Psoas muscle (tissue), 8 donors: Measurements from ENCODE around the gene DNMBP. TPM values are rescaled to one million over a fixed set of nuclear protein-coding genes. Genes with fewer than 3 reads are reported as not detected.
A peak's percentile ranks its signal among the peaks of the same experiment; 100 is the strongest.

Experiments
- ATAC-seq, 4 donors: fragments of 200-7000 bp; cut with Tn5 transposase; one replicate each; pipeline ENCODE4 v1.9.1; 2020; ENCODE audit warnings: moderate library complexity in 3 of 4, mild to moderate bottlenecking in 2 of 4
- DNase-seq, 2 donors: peaks; one replicate each; pipeline ENCODE4 v3.0.0-alpha.2; 2020
- H3K27ac ChIP-seq: fragments of 200-600 bp; one replicate; pipeline ENCODE4 v1.8.0; 2022
- H3K27me3 ChIP-seq, 3 donors: fragments of 200-600 bp in 1 of 3; one replicate each; pipeline versions ENCODE4 v1.6.1 to v1.8.0; 2013 to 2022; ENCODE audit warnings: low read length in 2 of 3, mild to moderate bottlenecking in 2 of 3, moderate library complexity in 1 of 3; ENCODE audit not compliant: insufficient read depth in 3 of 3
- H3K36me3 ChIP-seq, 2 donors: fragments of 200-600 bp in 1 of 2; one replicate each; pipeline versions ENCODE4 v1.6.1 to v1.8.0; 2013 to 2022; ENCODE audit warnings: low read depth in 1 of 2, mild to moderate bottlenecking in 1 of 2, moderate library complexity in 1 of 2; ENCODE audit not compliant: insufficient read depth in 1 of 2
- H3K4me1 ChIP-seq: fragments of 200-600 bp; one replicate; pipeline ENCODE4 v1.8.0; 2022
- H3K4me3 ChIP-seq: fragments of 200-600 bp; one replicate; pipeline ENCODE4 v1.8.0; 2022; ENCODE audit warnings: mild to moderate bottlenecking
- H3K9me3 ChIP-seq: fragments of 200-600 bp; one replicate; pipeline ENCODE4 v1.8.0; 2022
- CTCF ChIP-seq: fragments of 200-600 bp; IDR thresholded peaks from one replicate; pipeline ENCODE4 v1.8.0; 2022; ENCODE audit warnings: antibody characterized with exemption
- WGBS, 3 donors: extraction: QIAGEN DNeasy Blood & Tissue Kit; methylation state at CpG; one replicate each; pipeline versions ENCODE4 v1.1.6 to v1.1.7; 2013; 5-methylcytosine and 5-hydroxymethylcytosine counted together
- intact Hi-C, 2 donors: fragments of 100-400 bp; cut with DNase I; formaldehyde crosslinking; loops; one replicate each; pipeline versions ENCODE4 v1.11.0 to v1.14.2; 2022
- polyA plus RNA-seq, 3 donors: library from polyadenylated mRNA; stranded (reverse); fragments of 200-250 nt; gene quantifications; one replicate each; pipeline ENCODE4 v1.2.3, GENCODE V29; 2013
- total RNA-seq, 4 donors: library from RNA; stranded (reverse); fragmentation: NEBNext Ultra II Directional in 2 of 4; extraction: Animal tissue kit (Norgen Biotek cat#: 25700) in 2 of 4; gene quantifications; one replicate each; pipeline versions ENCODE4 v1.2.1 to v1.2.4, GENCODE V29; 2021 to 2023
- donor health status: healthy with polysubstance abuse.
- donor health status: DM: no; HTN: no; CAD: no; lungs with moderate emphysema.
- donor health status: Bipolar disorder and iron deficiency.
- donor health status: healthy.
- donor health status: DM: yes; HTN: yes; CAD: no.
- donor health status: DM: no; HTN: no; CAD: no.
- donor health status: DM: no; HTN: no; CAD: no.
- donor health status: DM: yes; HTN: yes; CAD: no.

Gene DNMBP
- total and polyA plus RNA-seq, 7 donors, result 6.2 to 16.9 (median 11.0) TPM

GRCh38 chr10:99926925-99927720 lies 82.6 kb downstream of the DNMBP start:
- H3K4me3 ChIP-seq, result no peak overlapping the region
- TF ChIP-seq CTCF, result no peak
- WGBS, 3 donors, result 63 to 66% (median 64%) methylated on average over 9 of the region's 9 CpGs
- DNase-seq (peak in 1 of 2 donors; percentile 26), ATAC-seq (peak in 3 of 4 donors; percentile 35 to 46 (median 42))
- H3K27ac ChIP-seq, result no peak overlapping the region
- H3K4me1 ChIP-seq, result peaks cover 23% of the 10 kb centered on the region
- intact Hi-C loops, result no loop called here
- no peaks in the 10 kb centered on the region for H3K27me3 ChIP-seq
- no peaks in the 10 kb centered on the region for H3K9me3 ChIP-seq
- no peaks in the 10 kb centered on the region for H3K36me3 ChIP-seq

GRCh38 chr10:99924451-99925255 lies 85.1 kb downstream of the DNMBP start:
- TF ChIP-seq CTCF, result no peak
- Histone ChIP-seq H3K9me3 (no peaks in the 10 kb centered on the region), H3K27ac (no peak overlapping the region), H3K4me1 (peaks cover 23% of the 10 kb centered on the region), H3K4me3 (no peak overlapping the region), H3K27me3 (no peaks in the 10 kb centered on the region), H3K36me3 (no peaks in the 10 kb centered on the region)
- no peak for ATAC-seq
- DNase-seq, result no peak
- intact Hi-C loops, result no loop called here
- WGBS, 3 donors, result 68 to 71% (median 70%) methylated on average over 3 of the region's 3 CpGs

GRCh38 chr10:99921948-99922347 lies 87.8 kb downstream of the DNMBP start:
- Histone ChIP-seq H3K27ac (no peak overlapping the region), H3K27me3 (no peaks in the 10 kb centered on the region), H3K36me3 (no peaks in the 10 kb centered on the region), H3K9me3 (no peaks in the 10 kb centered on the region), H3K4me3 (no peak overlapping the region), H3K4me1 (peaks cover 33% of the 10 kb centered on the region)
- 70 to 92% (median 90%) methylated on average over 2 of the region's 2 CpGs for WGBS, 3 donors
- ATAC-seq (no peak), DNase-seq (no peak)
- no peak for TF ChIP-seq CTCF
- intact Hi-C loops, result no loop called here

DNA sequence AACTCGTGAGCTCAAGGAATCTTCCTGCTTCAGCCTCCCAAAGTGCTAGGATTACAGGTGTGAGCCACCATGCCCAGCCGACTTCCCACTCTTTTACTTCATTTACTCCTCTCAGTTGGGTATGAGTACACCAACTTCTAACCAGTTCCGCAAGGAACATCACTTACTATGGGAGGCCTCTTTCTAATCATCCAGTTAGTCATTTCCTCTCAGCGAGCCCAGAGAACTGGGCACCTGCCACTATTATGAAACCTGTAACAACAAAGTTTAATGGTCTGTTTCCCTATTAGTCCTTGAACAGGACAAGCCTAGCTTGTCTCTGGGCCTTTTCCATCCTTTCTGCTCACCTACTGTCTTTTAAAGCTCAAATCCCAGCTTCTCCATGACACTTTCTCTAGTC lies 88.8 kb downstream of the DNMBP start:
- no peak overlapping the region for H3K4me3 ChIP-seq
- no peaks in the 10 kb centered on the region for H3K36me3 ChIP-seq
- H3K9me3 ChIP-seq, result no peaks in the 10 kb centered on the region
- no peaks in the 10 kb centered on the region for H3K27me3 ChIP-seq
- 90 to 96% (median 94%) methylated on average over 4 of the region's 4 CpGs for WGBS, 3 donors
- H3K4me1 ChIP-seq, result peaks cover 23% of the 10 kb centered on the region
- no peak for DNase-seq
- no peak overlapping the region for H3K27ac ChIP-seq
- TF ChIP-seq CTCF, result no peak
- ATAC-seq, result peak in 1 of 4 donors; percentile 27
- intact Hi-C loops, result no loop called here
